Naive B cell (primary cell): ENCODE measurements around the gene SIRPB1. TPM values are rescaled to one million over a fixed set of nuclear protein-coding genes. Genes with fewer than 3 reads are reported as not detected.
"Not testable (repeated sequence)": the region's sequence is repeated elsewhere in the genome, so short reads cannot be mapped to it uniquely, and the experiment has no call there.

Source experiments
- ATAC-seq, 2 donors: fragments of 150-1000 bp; cut with Tn5 transposase; 2 replicates each; pipeline ENCODE4 v1.10.0; 2021; ENCODE audit warnings: low read depth in 2 of 2, mild to moderate bottlenecking in 2 of 2, moderate library complexity in 2 of 2
- DNase-seq: peaks from one replicate; pipeline ENCODE4 v3.0.0; 2022
- H3K27ac Mint-ChIP-seq, 6 donors: one replicate each; pipeline ENCODE4 v1.8.0; 2020 to 2022; ENCODE audit warnings: mild to moderate bottlenecking in 6 of 6, mixed read lengths in 6 of 6, moderate library complexity in 5 of 6, inconsistent platforms in 2 of 6
- H3K27me3 Mint-ChIP-seq, 3 donors: one replicate each; pipeline ENCODE4 v1.8.0; 2021 to 2022; ENCODE audit warnings: mixed read lengths in 3 of 3, mild to moderate bottlenecking in 1 of 3
- H3K36me3 Mint-ChIP-seq, 2 donors: one replicate each; pipeline ENCODE4 v1.8.0; 2020 to 2022; ENCODE audit warnings: mixed read lengths in 2 of 2, inconsistent platforms in 1 of 2, mild to moderate bottlenecking in 1 of 2
- H3K4me1 Mint-ChIP-seq, 3 donors: one replicate each; pipeline ENCODE4 v1.8.0; 2020 to 2022; ENCODE audit warnings: mixed read lengths in 3 of 3, inconsistent platforms in 1 of 3, mild to moderate bottlenecking in 1 of 3, moderate library complexity in 1 of 3
- H3K4me3 Mint-ChIP-seq, 8 donors: one replicate each; pipeline ENCODE4 v1.8.0; 2020 to 2022; ENCODE audit warnings: mild to moderate bottlenecking in 8 of 8, mixed read lengths in 8 of 8, moderate library complexity in 8 of 8, inconsistent platforms in 2 of 8
- H3K9me3 Mint-ChIP-seq, 7 donors: one replicate each; pipeline ENCODE4 v1.8.0; 2020 to 2022; ENCODE audit warnings: mixed read lengths in 7 of 7, mild to moderate bottlenecking in 5 of 7, inconsistent platforms in 2 of 7, moderate library complexity in 1 of 7
- polyA plus RNA-seq, 6 donors: library from polyadenylated mRNA; unstranded; fragments of 300-500 nt; fragmentation: Illumina TruSeq; gene quantifications; one replicate each; pipeline ENCODE4 v1.2.3, GENCODE V29; 2021; ENCODE audit warnings: low read depth in 6 of 6

The SIRPB1 gene
- polyA plus RNA-seq, 6 donors from 2014 or later: 0.45 to 2.0 (median 1.9) TPM; not detected in 1

GRCh38 chr20:1652960-1653359 lies 33.2 kb upstream of the SIRPB1 start:
- Mint-ChIP-seq H3K27ac (no peak overlapping the region), H3K9me3 (peaks cover 0 to 5% (median 0%) of the 10 kb centered on the region in 7 donors), H3K36me3 (no peaks in the 10 kb centered on the region), H3K4me3 (no peak overlapping the region), H3K27me3 (peaks cover 7 to 17% (median 15%) of the 10 kb centered on the region in 3 donors), H3K4me1 (peaks cover 0 to 5% (median 4%) of the 10 kb centered on the region in 3 donors)
- no peak for ATAC-seq
- DNase-seq: no peak

DNA sequence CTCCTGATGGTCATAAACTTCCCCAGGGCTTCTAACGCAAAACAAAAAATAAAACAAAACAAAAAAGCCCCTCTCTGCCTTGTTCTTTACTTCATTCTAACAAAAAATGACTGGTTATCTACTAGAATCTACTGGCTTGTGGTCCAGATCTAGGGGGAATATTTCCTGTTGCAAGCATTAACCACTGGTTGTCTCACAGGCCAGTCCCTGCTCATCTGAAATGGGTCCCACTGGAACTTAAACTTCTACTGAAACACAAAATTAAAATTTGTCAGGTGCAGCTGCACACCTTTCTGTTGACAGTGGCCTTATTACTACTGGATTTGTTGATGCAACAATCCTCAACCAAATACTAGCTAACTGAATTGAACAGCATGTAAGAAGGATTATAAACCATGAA lies 32.3 kb upstream of the SIRPB1 start:
- peaks cover 1 to 17% (median 15%) of the 10 kb centered on the region in 3 donors for H3K27me3 Mint-ChIP-seq
- peaks cover 0 to 5% (median 0%) of the 10 kb centered on the region in 3 donors for H3K4me1 Mint-ChIP-seq
- no peak overlapping the region for H3K27ac Mint-ChIP-seq
- H3K4me3 Mint-ChIP-seq: no peak overlapping the region
- DNase-seq (no peak), ATAC-seq (no peak)
- H3K9me3 Mint-ChIP-seq: peaks cover 0 to 5% (median 0%) of the 10 kb centered on the region in 7 donors
- H3K36me3 Mint-ChIP-seq: no peaks in the 10 kb centered on the region

GRCh38 chr20:1651268-1652058 lies 31.7 kb upstream of the SIRPB1 start:
- peaks cover 0 to 5% (median 0%) of the 10 kb centered on the region in 3 donors for H3K4me1 Mint-ChIP-seq
- no peaks in the 10 kb centered on the region for H3K36me3 Mint-ChIP-seq
- DNase-seq: no peak
- no peak overlapping the region for H3K27ac Mint-ChIP-seq
- no peak overlapping the region for H3K4me3 Mint-ChIP-seq
- H3K9me3 Mint-ChIP-seq: peaks cover 0 to 5% (median 0%) of the 10 kb centered on the region in 7 donors
- no peak for ATAC-seq
- peaks cover 0 to 22% (median 15%) of the 10 kb centered on the region in 3 donors for H3K27me3 Mint-ChIP-seq

DNA sequence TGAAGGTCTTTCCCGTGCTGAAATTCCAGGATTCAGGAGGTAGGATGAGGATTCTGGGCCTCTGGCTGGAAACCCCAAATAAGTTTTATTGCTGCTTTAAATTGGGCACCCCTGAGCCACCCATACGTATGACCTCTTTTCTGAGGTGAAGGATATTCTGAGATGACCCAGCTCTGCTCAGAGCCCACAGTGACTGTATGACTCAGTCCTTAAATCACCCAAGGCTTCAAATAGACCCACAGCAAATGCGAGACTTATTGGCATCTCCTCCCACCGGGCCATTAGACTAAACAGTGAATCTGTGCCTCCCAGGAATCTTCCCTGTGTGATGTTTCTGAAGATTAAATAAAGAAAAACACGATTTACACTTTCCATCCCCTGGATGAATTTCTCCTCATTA lies 28.3 kb upstream of the SIRPB1 start:
- no peak for DNase-seq
- ATAC-seq: no peak
- H3K27ac Mint-ChIP-seq: no peak overlapping the region
- H3K9me3 Mint-ChIP-seq: peaks cover 0 to 2% (median 0%) of the 10 kb centered on the region in 7 donors
- H3K4me1 Mint-ChIP-seq: peaks cover 0 to 5% (median 0%) of the 10 kb centered on the region in 3 donors
- H3K4me3 Mint-ChIP-seq: no peak overlapping the region
- no peaks in the 10 kb centered on the region for H3K36me3 Mint-ChIP-seq
- H3K27me3 Mint-ChIP-seq: peaks cover 0 to 23% (median 6%) of the 10 kb centered on the region in 3 donors

DNA sequence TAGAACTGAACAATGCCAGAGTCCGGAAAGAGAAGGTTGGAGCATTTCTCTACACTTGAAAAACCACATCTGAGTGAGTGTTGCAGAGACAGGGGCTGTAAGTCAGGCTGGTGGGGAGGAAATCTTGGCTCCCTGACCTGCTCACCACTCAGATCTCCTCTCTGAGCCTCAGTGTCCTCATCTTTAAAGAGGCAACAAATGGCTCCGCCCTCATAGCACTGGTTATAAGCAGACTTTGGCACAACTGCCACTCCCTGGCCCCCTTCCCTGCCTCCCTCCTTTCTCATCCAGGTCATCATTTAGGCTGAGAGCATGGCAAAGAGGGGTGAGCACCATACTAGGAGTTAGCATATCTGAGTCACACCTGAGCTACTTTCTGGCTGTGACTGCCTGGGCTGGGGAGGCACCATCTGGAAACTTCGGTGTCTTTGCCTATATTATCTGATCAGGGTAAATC lies 27.2 kb upstream of the SIRPB1 start:
- Mint-ChIP-seq H3K36me3 (no peaks in the 10 kb centered on the region), H3K4me3 (no peak overlapping the region), H3K27ac (no peak overlapping the region), H3K27me3 (peaks cover 0 to 23% (median 6%) of the 10 kb centered on the region in 3 donors), H3K9me3 (peaks cover 0 to 2% (median 0%) of the 10 kb centered on the region in 7 donors), H3K4me1 (peaks cover 0 to 5% (median 0%) of the 10 kb centered on the region in 3 donors)
- no peak for ATAC-seq
- no peak for DNase-seq

GRCh38 chr20:1644101-1644962 lies 24.5 kb upstream of the SIRPB1 start:
- Mint-ChIP-seq H3K4me3 (peak overlapping the region in 1 of 8 donors; percentile 47), H3K36me3 (peaks cover 0 to 8% of the 10 kb centered on the region in 2 donors), H3K9me3 (peaks cover 0 to 15% (median 5%) of the 10 kb centered on the region in 7 donors), H3K27ac (no peak overlapping the region), H3K27me3 (peaks cover 0 to 11% (median 0%) of the 10 kb centered on the region in 3 donors), H3K4me1 (no peaks in the 10 kb centered on the region)
- no peak for ATAC-seq
- DNase-seq: no peak

- H3K27ac Mint-ChIP-seq, H3K4me3 Mint-ChIP-seq, DNase-seq, H3K27me3 Mint-ChIP-seq, H3K36me3 Mint-ChIP-seq, H3K4me1 Mint-ChIP-seq, ATAC-seq: not testable (repeated sequence)
- H3K9me3 Mint-ChIP-seq: peaks cover 0 to 15% (median 9%) of the 10 kb centered on the region in 7 donors
Observed at GRCh38 chr20:1638643-1639042, 18.8 kb upstream of the SIRPB1 start.

DNA sequence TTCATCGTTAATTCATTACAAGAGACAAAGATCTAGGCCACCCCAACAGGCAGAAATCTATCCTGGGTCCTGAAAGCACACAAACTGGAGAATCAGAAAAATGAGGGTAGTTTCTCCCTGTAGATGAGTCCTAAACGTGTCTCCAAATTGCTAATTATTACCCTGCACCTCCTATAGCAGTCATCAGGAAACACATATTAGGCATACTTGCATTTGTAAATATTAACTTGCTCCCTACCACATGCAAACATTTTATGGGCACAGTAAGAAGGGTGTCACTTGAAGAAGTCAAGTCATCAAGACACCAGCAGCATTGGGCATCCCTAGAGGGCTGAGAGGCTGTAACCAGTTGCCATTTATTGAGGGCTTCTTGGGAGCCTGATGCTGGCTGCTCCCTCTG lies 17.9 kb upstream of the SIRPB1 start:
- H3K27ac Mint-ChIP-seq: no peak overlapping the region
- peaks cover 0 to 7% (median 0%) of the 10 kb centered on the region in 3 donors for H3K4me1 Mint-ChIP-seq

GRCh38 chr20:1637226-1637625 lies 17.4 kb upstream of the SIRPB1 start:
- peaks cover 0 to 5% (median under 1%) of the 10 kb centered on the region in 3 donors for H3K27me3 Mint-ChIP-seq
- no peak overlapping the region for H3K4me3 Mint-ChIP-seq
- H3K4me1 Mint-ChIP-seq: peaks cover 0 to 7% (median 0%) of the 10 kb centered on the region in 3 donors
- H3K9me3 Mint-ChIP-seq: peaks cover 0 to 15% (median 9%) of the 10 kb centered on the region in 7 donors
- H3K36me3 Mint-ChIP-seq: peaks cover 0 to 8% of the 10 kb centered on the region in 2 donors
- ATAC-seq (no peak), DNase-seq (no peak)
- H3K27ac Mint-ChIP-seq: peak overlapping the region in 1 of 6 donors; percentile 15

More for the DNA sequence above, 17.9 kb upstream of the SIRPB1 start:
- DNase-seq: no peak
- ATAC-seq: no peak
- Mint-ChIP-seq H3K36me3 (peaks cover 0 to 8% of the 10 kb centered on the region in 2 donors), H3K4me3 (peak overlapping the region in 1 of 8 donors; percentile 7), H3K27me3 (no peaks in the 10 kb centered on the region), H3K9me3 (peaks cover 0 to 15% (median 9%) of the 10 kb centered on the region in 7 donors)

DNA sequence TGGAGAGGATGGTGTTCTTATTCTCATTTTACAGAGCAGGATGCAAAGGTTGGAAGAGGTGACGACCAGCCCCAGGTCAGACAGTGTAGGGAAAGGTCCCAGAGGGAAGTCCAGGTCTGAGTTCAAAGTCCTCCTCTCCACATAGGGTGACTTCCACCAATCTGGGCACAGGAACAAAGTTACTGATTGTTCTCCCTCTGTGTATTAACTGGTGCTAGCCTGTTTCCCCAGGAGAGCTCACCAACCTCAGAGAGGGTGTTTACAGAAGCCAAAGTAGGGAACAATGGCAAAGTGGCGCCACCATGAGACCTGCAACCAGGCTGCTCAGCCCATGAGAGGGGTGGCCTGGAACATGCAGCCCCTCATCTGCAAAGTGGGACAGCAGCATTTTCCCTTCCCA lies 16.8 kb upstream of the SIRPB1 start:
- H3K9me3 Mint-ChIP-seq: peaks cover 0 to 15% (median 9%) of the 10 kb centered on the region in 7 donors
- DNase-seq: no peak
- peaks cover 0 to 7% (median 0%) of the 10 kb centered on the region in 3 donors for H3K4me1 Mint-ChIP-seq
- H3K27ac Mint-ChIP-seq: peak overlapping the region in 2 of 6 donors; percentile 15 to 31
- no peak overlapping the region for H3K4me3 Mint-ChIP-seq
- peaks cover 0 to 8% of the 10 kb centered on the region in 2 donors for H3K36me3 Mint-ChIP-seq
- peaks cover 0 to 11% (median 7%) of the 10 kb centered on the region in 3 donors for H3K27me3 Mint-ChIP-seq
- no peak for ATAC-seq

- Mint-ChIP-seq H3K4me3 (no peak overlapping the region), H3K27ac (no peak overlapping the region), H3K4me1 (peaks cover 0 to 7% (median 0%) of the 10 kb centered on the region in 3 donors), H3K27me3 (peaks cover 0 to 13% (median 7%) of the 10 kb centered on the region in 3 donors), H3K9me3 (peaks cover 0 to 10% (median 7%) of the 10 kb centered on the region in 7 donors), H3K36me3 (peaks cover 0 to 7% of the 10 kb centered on the region in 2 donors)
- ATAC-seq (no peak), DNase-seq (no peak)
Observed at GRCh38 chr20:1635291-1635979, 15.6 kb upstream of the SIRPB1 start.

GRCh38 chr20:1633535-1633934 lies 13.7 kb upstream of the SIRPB1 start:
- peaks cover 0 to 7% (median 0%) of the 10 kb centered on the region in 3 donors for H3K4me1 Mint-ChIP-seq
- H3K27ac Mint-ChIP-seq: peak overlapping the region in 1 of 6 donors; percentile 57

More at GRCh38 chr20:1633535-1633934, 13.7 kb upstream of the SIRPB1 start:
- peaks cover 18 to 30% (median 20%) of the 10 kb centered on the region in 3 donors for H3K27me3 Mint-ChIP-seq
- no peaks in the 10 kb centered on the region for H3K9me3 Mint-ChIP-seq
- DNase-seq (no peak), ATAC-seq (no peak)
- H3K36me3 Mint-ChIP-seq: no peaks in the 10 kb centered on the region
- no peak overlapping the region for H3K4me3 Mint-ChIP-seq
